Activated T-cell treated with anti-CD3 and anti-CD28 coated beads, Interleukin-2, amount 50 U/mL, for 4 hours (primary cell): ENCODE data around the gene GSTM1. TPM values are rescaled to one million over a fixed set of nuclear protein-coding genes. Genes with fewer than 3 reads are reported as not detected.

Experiments
- ATAC-seq, 2 donors: fragments of 200-7000 bp; cut with Tn5 transposase; one replicate each; pipeline ENCODE4 v1.10.0; 2021
- DNase-seq: peaks from one replicate; pipeline ENCODE4 v3.0.0-alpha.2; 2020
- H3K27me3 Mint-ChIP-seq: one replicate; pipeline ENCODE4 v1.8.0; 2021; ENCODE audit warnings: low read depth, mixed read lengths
- H3K36me3 Mint-ChIP-seq: one replicate; pipeline ENCODE4 v1.8.0; 2022; ENCODE audit warnings: mixed read lengths; ENCODE audit not compliant: insufficient read depth
- H3K4me1 Mint-ChIP-seq: one replicate; pipeline ENCODE4 v1.8.0; 2021; ENCODE audit warnings: low read depth, mixed read lengths
- H3K4me3 Mint-ChIP-seq: one replicate; pipeline ENCODE4 v1.8.0; 2021; ENCODE audit warnings: mild to moderate bottlenecking, moderate library complexity, mixed read lengths
- H3K9me3 Mint-ChIP-seq: one replicate; pipeline ENCODE4 v1.8.0; 2021; ENCODE audit warnings: mixed read lengths
- total RNA-seq, 3 donors: library from RNA; stranded (reverse); gene quantifications; one replicate each; pipeline ENCODE4 v1.2.1, GENCODE V29; 2021

GSTM1 gene
- total RNA-seq, 3 donors from 2014 or later, result 30.4 to 60.0 TPM; not detected in 1

DNA sequence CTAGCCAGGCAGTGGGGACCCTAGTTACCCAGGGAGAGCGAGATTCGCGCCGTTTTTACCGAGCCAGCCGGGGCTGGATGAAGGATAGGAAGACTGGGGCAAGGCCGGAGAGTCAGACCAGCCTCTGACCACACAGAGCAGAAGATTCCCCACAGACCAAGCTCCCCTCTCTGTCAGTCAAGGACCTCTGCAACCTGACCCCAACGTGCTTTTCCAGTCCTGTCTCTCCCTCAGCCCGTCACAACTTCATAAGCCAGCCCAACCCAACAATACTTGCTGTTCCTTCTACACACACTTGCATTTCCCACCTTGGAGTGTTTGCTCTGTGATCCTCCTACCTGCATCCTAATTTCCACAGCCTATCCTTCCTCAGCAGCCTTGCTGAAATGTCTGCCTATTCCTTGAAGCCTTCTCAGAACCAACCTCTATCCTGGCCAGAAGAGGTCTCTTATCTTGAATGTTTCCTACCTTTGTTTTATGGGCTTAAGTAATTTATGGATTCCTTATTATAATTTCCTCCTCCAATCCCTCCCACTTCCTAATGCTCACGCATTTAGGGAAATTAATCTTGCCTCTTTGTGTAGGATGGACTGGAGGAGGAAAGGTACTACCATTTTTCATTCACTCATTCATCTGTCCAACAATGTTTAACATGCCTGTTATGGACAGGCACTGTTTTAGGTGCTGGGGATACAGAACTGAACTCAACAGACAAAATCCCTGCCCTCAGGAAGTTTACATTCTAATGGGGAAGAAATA lies 53.2 kb downstream of the GSTM1 start, which contains the start of gene GSTM3:
Gene GSTM3, minus strand, starts transcription at position 424 of the 759 bp plus-strand sequence. CDS start 751 bp downstream, outside the sequence.
- Mint-ChIP-seq H3K4me1 (peaks cover 11% of the 10 kb centered on the region), H3K9me3 (no peaks in the 10 kb centered on the region), H3K27me3 (peaks cover 21% of the 10 kb centered on the region), H3K36me3 (peaks cover 4% of the 10 kb centered on the region), H3K4me3 (peak within 1 kb of the TSS; percentile 83)
- no peak for DNase-seq
- ATAC-seq, result peak in 1 of 2 donors; percentile 10

Other genes with a start within 250 kb of the GSTM1 start
- gene SYPL2, start 221.3 kb upstream of the GSTM1 start, total RNA-seq, result under 1 TPM in 2 of 3 donors, not detected in 1; 0.13 to 0.37 TPM
- gene ATXN7L2, start 203.9 kb upstream of the GSTM1 start, total RNA-seq, result 10 to 100 TPM; 19.5 to 23.8 (median 23.6) TPM
- gene CYB561D1, start 193.7 kb upstream of the GSTM1 start, total RNA-seq, result 10 to 100 TPM in 2 of 3 donors, 1 to 10 TPM in 1; 9.0 to 11.1 (median 10.6) TPM
- 1 to 10 TPM; 2.9 to 4.5 (median 4.0) TPM for gene AMIGO1, start 178.1 kb upstream of the GSTM1 start, total RNA-seq
- gene GPR61, start 147.9 kb upstream of the GSTM1 start, total RNA-seq, result not detected
- gene GNAI3, start 139.2 kb upstream of the GSTM1 start, total RNA-seq, result 1 to 10 TPM; 8.6 to 8.9 (median 8.6) TPM
- 1 to 10 TPM in 1 of 3 donors, under 1 TPM in 2; 0.19 to 1.1 (median 0.24) TPM for gene GNAT2, start 68.2 kb upstream of the GSTM1 start, total RNA-seq
- 100 to 1,000 TPM; 150 to 165 (median 151) TPM for gene AMPD2, start 68.0 kb upstream of the GSTM1 start, total RNA-seq
- gene GSTM4, start 31.7 kb upstream of the GSTM1 start, total RNA-seq, result 1 to 10 TPM; 3.7 to 6.9 (median 4.1) TPM
- 1 to 10 TPM; 4.0 to 5.3 (median 4.4) TPM for gene GSTM2, start 19.8 kb upstream of the GSTM1 start, total RNA-seq
- under 1 TPM in 1 of 3 donors, not detected in 2; 0.05 TPM for gene GSTM5, start 24.4 kb downstream of the GSTM1 start, total RNA-seq
- 10 to 100 TPM; 11.5 to 21.6 (median 11.7) TPM for gene GSTM3, start 53.2 kb downstream of the GSTM1 start, total RNA-seq
- gene EPS8L3, start 76.1 kb downstream of the GSTM1 start, total RNA-seq, result not detected
- gene CSF1, start 223.0 kb downstream of the GSTM1 start, total RNA-seq, result 10 to 100 TPM; 76.2 to 81.9 (median 77.8) TPM